SK-N-SH (cell line): ENCODE measurements around the gene CTNNA3. TPM values are rescaled to one million over a fixed set of nuclear protein-coding genes. Genes with fewer than 3 reads are reported as not detected.
A peak's percentile ranks its signal among the peaks of the same experiment; 100 is the strongest.

Experiments used
- CTCF ChIA-PET: fragments of 300-600, 350-600 bp; formaldehyde crosslinking; extraction: SDS; loops from one replicate; lab custom pipeline; 2021; lab: Yijun Ruan, JAX
- POLR2A ChIA-PET: fragments of 350-600 bp; sonication (Branson Sonifier 250); formaldehyde crosslinking; extraction: SDS; loops from one replicate; lab custom pipeline; 2020; ENCODE audit warnings: antibody characterized with exemption, inconsistent platforms; lab: Yijun Ruan, JAX
- DNase-seq: peaks from one replicate; pipeline ENCODE4 v3.0.0; 2012
- H2AFZ ChIP-seq: fragments of 200-600 bp; sonication (generic); 2 replicates; pipeline ENCODE4 v1.8.1; 2016; ENCODE audit warnings: antibody characterized with exemption, mild to moderate bottlenecking, low read depth
- H3F3A ChIP-seq: fragments of 200-600 bp; sonication (generic); replicated peaks from 2 replicates; pipeline ENCODE3; 2016; ENCODE audit warnings: antibody characterized with exemption, mild to moderate bottlenecking; ENCODE audit not compliant: insufficient read depth
- H3K27ac ChIP-seq, 2 experiments: fragments of 200-500 bp in 1 of 2; fragments of 200-600 bp in 1 of 2; sonication (Bioruptor generic) in 1 of 2; sonication (generic), shearing (Covaris generic) in 1 of 2; 2 replicates each; pipeline versions ENCODE4 v1.5.1 to v1.6.1; 2014 to 2016; ENCODE audit warnings: low read depth in 2 of 2, inconsistent platforms in 1 of 2, low read length in 1 of 2, mild to moderate bottlenecking in 1 of 2, mixed read lengths in 1 of 2
- H3K27me3 ChIP-seq: fragments of 200-600 bp; sonication (generic), shearing (Covaris generic); 2 replicates; pipeline ENCODE4 v1.6.1; 2016; ENCODE audit warnings: mixed run types; ENCODE audit not compliant: insufficient read depth
- H3K36me3 ChIP-seq, 2 experiments: fragments of 200-500 bp in 1 of 2; fragments of 200-600 bp in 1 of 2; sonication (Bioruptor generic) in 1 of 2; sonication (generic) in 1 of 2; replicated peaks in 1 of 2; 2 replicates each; pipeline versions ENCODE3 to v1.5.1; 2014 to 2016; ENCODE audit warnings: low read length in 1 of 2, mild to moderate bottlenecking in 1 of 2; ENCODE audit not compliant: insufficient read depth in 2 of 2, control insufficient read depth in 1 of 2
- H3K4me1 ChIP-seq, 2 experiments: fragments of 200-500 bp in 1 of 2; fragments of 200-600 bp in 1 of 2; sonication (Bioruptor generic) in 1 of 2; sonication (generic), shearing (Covaris generic) in 1 of 2; 2 replicates each; pipeline versions ENCODE4 v1.5.1 to v1.6.1; 2014 to 2016; ENCODE audit warnings: low read depth in 1 of 2, low read length in 1 of 2, mixed run types in 1 of 2; ENCODE audit not compliant: insufficient read depth in 2 of 2, control insufficient read depth in 1 of 2
- H3K4me2 ChIP-seq: fragments of 200-600 bp; sonication (generic), shearing (Covaris generic); 2 replicates; pipeline ENCODE4 v1.6.1; 2017; ENCODE audit warnings: mixed run types
- H3K4me3 ChIP-seq, 2 experiments: fragments of 200-500 bp in 1 of 2; fragments of 200-600 bp in 1 of 2; sonication (Bioruptor generic) in 1 of 2; sonication (generic), shearing (Covaris generic) in 1 of 2; 2 replicates each; pipeline versions ENCODE4 v1.5.1 to v1.8.1; 2014 to 2016; ENCODE audit warnings: low read depth in 2 of 2, inconsistent platforms in 1 of 2, low read length in 1 of 2, mild to moderate bottlenecking in 1 of 2, mixed read lengths in 1 of 2, moderate library complexity in 1 of 2
- H3K79me2 ChIP-seq: fragments of 200-600 bp; sonication (generic); 2 replicates; pipeline ENCODE4 v1.8.1; 2017; ENCODE audit warnings: mild to moderate bottlenecking; ENCODE audit not compliant: insufficient read depth
- H3K9ac ChIP-seq: fragments of 200-600 bp; sonication (generic); 2 replicates; pipeline ENCODE4 v1.6.1; 2017; ENCODE audit warnings: mixed run types
- H3K9me2 ChIP-seq: fragments of 200-600 bp; sonication (generic); 2 replicates; pipeline ENCODE4 v1.6.1; 2017; ENCODE audit warnings: mixed run types
- H3K9me3 ChIP-seq: fragments of 200-600 bp; sonication (generic); 2 replicates; pipeline ENCODE4 v1.6.1; 2017; ENCODE audit warnings: mixed run types, mild to moderate bottlenecking, moderate library complexity
- H4K20me1 ChIP-seq: fragments of 200-600 bp; sonication (generic); 2 replicates; pipeline ENCODE4 v1.6.1; 2017; ENCODE audit warnings: mild to moderate bottlenecking, mixed run types; ENCODE audit not compliant: insufficient read depth
- ELF1 ChIP-seq: IDR thresholded peaks from 2 replicates; pipeline ENCODE4 v1.4.0; 2012
- EP300 ChIP-seq, 2 experiments: IDR thresholded peaks; 2 replicates each; pipeline versions ENCODE4 v1.4.0 to v1.6.1; 2012; ENCODE audit warnings: borderline replicate concordance in 1 of 2, low read depth in 1 of 2, low read length in 1 of 2
- EZH2phosphoT487 ChIP-seq: fragments of 200-600 bp; sonication (generic); IDR thresholded peaks from 2 replicates; pipeline ENCODE4 v1.6.1; 2017; ENCODE audit warnings: low read depth, mixed run types, mild to moderate bottlenecking, antibody characterized with exemption, moderate library complexity, borderline replicate concordance
- FOSL2 ChIP-seq: IDR thresholded peaks from 2 replicates; pipeline ENCODE4 v1.4.0; 2012; ENCODE audit warnings: low read depth, mild to moderate bottlenecking, moderate library complexity, borderline replicate concordance
- GATA2 ChIP-seq: sonication (generic); formaldehyde crosslinking; IDR thresholded peaks from 2 replicates; pipeline ENCODE4 v1.5.0; 2020; ENCODE audit warnings: mild to moderate bottlenecking, missing genetic modification reagents
- IRF3 ChIP-seq: fragments of 150-350 bp; IDR thresholded peaks from 2 replicates; pipeline ENCODE4 v1.6.1; 2016; ENCODE audit warnings: mild to moderate bottlenecking, low read depth, low read length
- JUND ChIP-seq: IDR thresholded peaks from 2 replicates; pipeline ENCODE4 v1.4.0; 2012
- PBX3 ChIP-seq: IDR thresholded peaks from 2 replicates; pipeline ENCODE4; 2012
- POLR2AphosphoS5 ChIP-seq: IDR thresholded peaks from 2 replicates; pipeline ENCODE4 v1.6.1; 2012; ENCODE audit warnings: low read depth, low read length
- RCOR1 ChIP-seq: fragments of 150-350 bp; IDR thresholded peaks from 2 replicates; pipeline ENCODE4 v1.6.1; 2017; ENCODE audit warnings: antibody characterized with exemption, low read length
- TAF1 ChIP-seq: IDR thresholded peaks from 2 replicates; pipeline ENCODE4 v1.6.1; 2012; ENCODE audit warnings: low read depth, mild to moderate bottlenecking, low read length, moderate library complexity, borderline replicate concordance
- TCF12 ChIP-seq: IDR thresholded peaks from 2 replicates; pipeline ENCODE4 v1.4.0; 2012
- TEAD4 ChIP-seq: IDR thresholded peaks from 2 replicates; pipeline ENCODE4 v1.4.0; 2012; ENCODE audit warnings: mild to moderate bottlenecking, borderline replicate concordance; ENCODE audit not compliant: insufficient read depth
- USF1 ChIP-seq: IDR thresholded peaks from 2 replicates; pipeline ENCODE4 v1.4.0; 2012; ENCODE audit warnings: low read depth, borderline replicate concordance
- WGBS: methylation state at CpG from one replicate; pipeline ENCODE4 v1.1.6; 2017; ENCODE audit warnings: low lambda C conversion rate; 5-methylcytosine and 5-hydroxymethylcytosine counted together
- polyA plus RNA-seq, 3 experiments: library from polyadenylated mRNA; depleted of rRNA; stranded (reverse); fragments of >200 nt; gene quantifications; 2 replicates each; pipeline ENCODE4 v1.2.3, GENCODE V29; 2012

Gene CTNNA3
- polyA plus RNA-seq, 1 of the 3 experiments (the other 2 are of a cell fraction) = not detected

- H3K4me2 ChIP-seq = no peak overlapping the region
- CTCF ChIA-PET = interaction anchor here (0.9 to 2.0 kb wide), 2 partner anchors 168 to 686 kb away, joined by 4 read pairs; partner anchors contain the start of gene LRRTM3
- no peaks in the 10 kb centered on the region for H4K20me1 ChIP-seq
- no peak overlapping the region for H3K27ac ChIP-seq
- TF ChIP-seq POLR2AphosphoS5 = no peak
- no peaks in the 10 kb centered on the region for H3K9me2 ChIP-seq
- H3K9me3 ChIP-seq = no peaks in the 10 kb centered on the region
- H3K4me1 ChIP-seq = peaks cover 0 to 14% of the 10 kb centered on the region in 2 experiments; a peak in 2 of 4 replicates
- no peaks in the 10 kb centered on the region for H3K27me3 ChIP-seq
- H3K79me2 ChIP-seq = no peaks in the 10 kb centered on the region
- no peak overlapping the region for H3K9ac ChIP-seq
- H2AFZ ChIP-seq = no peak overlapping the region
- H3F3A ChIP-seq = peaks cover 10% of the 10 kb centered on the region
- POLR2A ChIA-PET = no interaction called here
- no peak overlapping the region for H3K4me3 ChIP-seq
- H3K36me3 ChIP-seq = no peaks in the 10 kb centered on the region
- no peak for DNase-seq
Measured at GRCh38 chr10:67612176-67612575, 83.8 kb downstream of the CTNNA3 start.

- Histone ChIP-seq H3K79me2 (no peaks in the 10 kb centered on the region), H3K4me1 (peaks cover 0 to 24% of the 10 kb centered on the region in 2 experiments; a peak in 3 of 4 replicates), H3K9me3 (no peaks in the 10 kb centered on the region), H3F3A (peaks cover 23% of the 10 kb centered on the region), H3K4me3 (no peak overlapping the region)
- CTCF ChIA-PET = interaction anchor here (2.0 kb wide), 1 partner anchor 684 kb away, joined by 4 read pairs; the partner anchor contains the start of gene LRRTM3
- peak; percentile 19; the same call in 1 of the 2 replicates for TF ChIP-seq PBX3
- peak; percentile 38; the same call in 1 of the 2 replicates for TF ChIP-seq TCF12
- no peak for TF ChIP-seq IRF3
- peak in 1 of 2 experiments; percentile 36; a peak in 1 of 4 replicates for TF ChIP-seq EP300 (IDR thresholded peaks at IDR 0.05; ENCODE audit: borderline replicate concordance in 1 of 2, low read depth in 1 of 2, low read length in 1 of 2)
- TF ChIP-seq ELF1 = no peak
- no peak for TF ChIP-seq GATA2 (CRISPR knock-in tag)
- no peak for TF ChIP-seq EZH2phosphoT487
- peak; percentile 16; the same call in 1 of the 2 replicates for TF ChIP-seq FOSL2
- TF ChIP-seq JUND = no peak
- TF ChIP-seq TEAD4 = peak; percentile 8; the same call in 1 of the 2 replicates
- TF ChIP-seq USF1 = no peak
- TF ChIP-seq TAF1 = no peak
- TF ChIP-seq RCOR1 = no peak
- TF ChIP-seq, all 33 proteins: peak for 5
- Histone ChIP-seq H3K9ac (peak overlapping the region; percentile 1; the same call in 1 of the 2 replicates), H3K27ac (peak overlapping the region in 1 of 2 experiments; percentile 46; a peak in 2 of 4 replicates), H3K36me3 (no peaks in the 10 kb centered on the region), H3K27me3 (no peaks in the 10 kb centered on the region), H4K20me1 (no peaks in the 10 kb centered on the region), H3K4me2 (peak overlapping the region; percentile 41), H3K9me2 (no peaks in the 10 kb centered on the region), H2AFZ (peak overlapping the region; percentile 47; the same call in 1 of the 2 replicates)
- no peak for DNase-seq
- WGBS = 10% methylated on average over 6 of the region's 6 CpGs
- POLR2A ChIA-PET = no interaction called here
Measured at GRCh38 chr10:67609996-67610793, 85.8 kb downstream of the CTNNA3 start.
